GM18517 (cell line): ENCODE results near the gene RBM39.
"Not testable (repeated sequence)": the region's sequence is repeated elsewhere in the genome, so short reads cannot be mapped to it uniquely, and the experiment has no call there.

Experiments
- ATAC-seq: cut with Tn5 transposase; IDR thresholded peaks from one replicate; pipeline ENCODE4 v1.9.1; 2021; ENCODE audit warnings: mild to moderate bottlenecking, moderate library complexity; ENCODE audit not compliant: unreplicated experiment

Gene RBM39

DNA sequence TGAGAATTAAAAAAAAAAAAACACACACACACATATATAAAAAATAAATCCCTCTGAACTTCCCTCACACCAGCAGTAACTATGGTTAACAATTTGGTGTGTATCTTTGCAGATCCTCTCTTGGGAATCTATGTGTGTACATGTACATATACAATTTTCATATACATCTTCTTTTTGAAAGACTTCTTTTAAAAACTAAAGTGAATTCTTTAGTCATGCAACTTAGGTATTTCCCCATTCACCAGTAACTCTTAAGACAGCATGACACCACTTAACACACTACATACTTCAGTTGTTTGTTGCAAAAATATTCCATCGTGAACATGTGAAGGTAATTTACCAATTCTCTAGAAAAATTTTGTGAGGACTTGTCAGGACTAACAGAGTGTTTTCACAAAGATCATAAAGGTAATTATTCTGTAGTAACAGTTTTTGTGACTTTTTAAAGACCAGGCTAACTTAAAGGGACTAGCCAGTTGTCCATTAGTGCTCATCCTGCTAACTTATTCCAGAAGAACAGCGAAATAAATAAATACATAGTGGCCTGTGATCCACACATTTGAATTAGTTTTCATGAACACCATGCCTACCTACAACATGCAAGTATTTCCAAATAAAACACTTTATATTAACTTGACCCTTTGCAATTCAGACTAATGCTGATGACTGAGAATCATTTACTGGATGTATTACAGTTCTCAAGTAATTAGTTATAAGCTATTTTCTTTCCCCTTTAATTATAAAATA, 12.1 kb downstream of the RBM39 start:
- ATAC-seq: no peak

DNA sequence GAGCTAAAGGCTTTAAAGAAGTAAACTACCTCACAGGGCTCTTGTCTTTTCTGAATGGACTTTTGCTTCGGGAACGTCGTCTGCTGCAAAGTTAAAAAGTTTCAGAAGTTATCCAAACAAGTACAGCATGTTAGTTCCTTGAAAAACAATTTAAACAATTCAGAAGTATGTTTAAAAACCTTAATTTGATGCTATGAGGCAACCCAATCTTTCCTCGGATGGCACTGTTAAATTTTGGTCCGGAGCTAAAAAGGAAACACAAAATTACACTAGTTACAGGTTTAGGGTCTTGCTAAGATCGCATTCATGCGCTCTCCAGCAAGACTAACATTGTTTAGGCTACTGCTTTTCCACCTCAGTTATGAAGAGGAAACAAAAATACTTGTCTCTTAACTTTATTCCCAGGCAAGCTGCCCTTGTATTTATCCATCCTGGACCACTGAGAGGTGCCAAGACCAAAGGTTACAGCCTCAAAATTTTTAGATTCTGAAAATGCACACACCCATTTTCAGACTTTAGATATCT, 12.7 kb downstream of the RBM39 start:
- no peak for ATAC-seq

DNA sequence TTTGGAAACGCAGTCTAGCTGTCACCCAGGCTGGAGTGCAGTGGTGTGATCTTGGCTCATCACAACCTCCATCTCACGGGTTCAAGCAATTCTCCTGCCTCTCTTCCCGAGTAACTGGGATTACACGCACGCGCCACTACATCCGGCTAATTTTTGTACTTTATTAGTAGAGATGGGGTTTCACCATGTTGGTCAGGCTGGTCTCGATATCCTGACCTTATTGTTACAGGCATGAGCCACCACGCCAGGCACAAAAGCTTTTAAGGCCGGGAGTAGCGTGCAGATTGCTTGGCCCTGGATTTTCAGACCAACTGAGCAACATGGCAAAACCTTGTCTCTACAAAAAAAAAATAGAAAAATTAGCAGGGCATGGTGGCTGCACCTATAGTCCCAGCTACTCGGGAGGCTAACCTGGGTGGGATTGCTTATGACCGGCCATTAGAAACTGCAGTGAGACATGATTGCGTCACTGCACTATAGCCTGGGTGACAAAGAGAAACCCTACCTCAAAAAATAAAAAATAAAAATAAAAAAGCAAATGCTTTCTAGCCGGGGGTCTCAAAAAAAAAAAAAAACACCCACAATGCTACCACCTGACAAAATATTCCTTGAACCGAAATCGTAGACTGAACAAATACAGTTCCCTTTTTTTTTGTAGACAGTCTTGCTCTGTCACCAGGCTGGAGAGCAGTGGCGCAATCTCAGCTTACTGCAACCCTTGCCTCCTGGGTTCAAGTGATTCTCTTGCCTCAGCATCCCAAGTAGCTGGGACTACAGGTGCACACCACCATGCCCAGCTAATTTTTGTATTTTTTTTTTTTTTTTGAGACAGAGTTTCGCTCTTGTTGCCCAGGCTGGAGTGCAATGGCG, 15.0 kb downstream of the RBM39 start:
- ATAC-seq: no peak

DNA sequence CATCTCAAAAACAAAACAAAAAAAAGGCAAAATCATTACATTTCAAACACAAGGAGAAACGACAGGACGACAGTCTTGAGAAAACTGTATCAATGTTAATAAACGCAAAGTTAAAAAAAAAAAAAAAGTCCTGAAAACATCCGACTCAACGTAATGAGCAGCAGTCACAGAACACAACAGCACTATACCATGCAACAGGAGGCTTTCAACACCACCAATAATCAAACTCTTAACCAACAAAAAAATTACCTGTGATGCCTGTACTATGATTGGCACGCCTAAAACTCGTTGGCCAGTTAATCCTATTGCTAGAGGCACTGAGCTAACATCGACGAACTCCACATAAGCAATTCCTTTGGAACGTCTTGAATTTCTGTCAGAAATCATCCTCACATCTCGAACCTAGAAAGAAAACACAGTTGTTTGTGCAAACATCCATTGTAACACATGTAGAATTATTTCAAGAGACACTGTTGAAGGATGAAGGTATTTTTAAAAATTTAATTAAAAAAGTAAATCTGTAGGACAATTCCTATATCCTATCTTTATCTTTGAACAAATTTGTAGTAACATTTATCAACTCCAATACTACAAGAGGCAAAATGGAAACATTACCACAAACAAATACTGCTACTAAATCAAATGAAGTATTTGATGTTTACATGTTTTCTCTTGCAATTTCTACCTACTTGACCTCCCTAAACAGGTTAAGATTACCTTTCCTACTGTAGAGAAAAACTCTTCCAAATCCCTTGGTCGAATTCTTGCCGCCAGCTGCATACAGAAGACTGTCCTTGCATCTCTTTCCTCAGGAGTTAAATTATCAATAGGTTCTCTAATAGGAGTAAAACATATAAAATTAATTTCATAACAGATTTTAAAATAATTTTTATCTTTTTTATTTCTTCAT, 17.5 kb downstream of the RBM39 start:
- no peak for ATAC-seq

DNA sequence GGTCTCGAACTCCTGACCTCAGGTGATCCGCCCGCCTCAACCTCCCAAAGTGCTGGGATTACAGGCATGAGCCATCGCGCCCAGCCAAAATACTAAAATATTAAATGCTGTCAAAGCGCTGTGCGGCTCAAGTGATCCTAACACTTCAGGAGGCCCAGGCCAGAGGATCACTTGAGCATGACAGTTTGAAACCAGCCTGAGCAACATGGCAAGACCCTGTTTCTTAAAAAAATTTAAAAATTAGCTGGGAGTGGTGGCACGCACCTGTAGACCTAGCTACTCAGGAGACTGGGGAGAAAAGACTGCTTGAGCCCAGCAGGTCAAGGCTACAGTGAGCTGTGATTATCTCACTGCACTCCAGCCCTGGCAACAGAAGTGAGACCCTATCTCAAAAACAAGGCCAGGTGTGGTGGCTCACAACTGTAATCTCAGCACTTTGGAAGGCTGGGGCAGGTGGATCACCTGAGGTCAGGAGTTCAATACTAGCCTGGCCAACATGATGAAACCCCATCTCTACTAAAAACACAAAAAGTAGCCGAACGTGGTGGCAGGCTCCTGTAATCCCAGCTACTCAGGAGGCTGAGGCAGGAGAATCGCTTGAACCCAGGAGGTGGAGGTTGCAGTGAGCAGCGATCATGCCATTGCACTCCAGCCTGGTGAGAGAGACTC, 18.3 kb downstream of the RBM39 start:
- not testable (repeated sequence) for ATAC-seq

DNA sequence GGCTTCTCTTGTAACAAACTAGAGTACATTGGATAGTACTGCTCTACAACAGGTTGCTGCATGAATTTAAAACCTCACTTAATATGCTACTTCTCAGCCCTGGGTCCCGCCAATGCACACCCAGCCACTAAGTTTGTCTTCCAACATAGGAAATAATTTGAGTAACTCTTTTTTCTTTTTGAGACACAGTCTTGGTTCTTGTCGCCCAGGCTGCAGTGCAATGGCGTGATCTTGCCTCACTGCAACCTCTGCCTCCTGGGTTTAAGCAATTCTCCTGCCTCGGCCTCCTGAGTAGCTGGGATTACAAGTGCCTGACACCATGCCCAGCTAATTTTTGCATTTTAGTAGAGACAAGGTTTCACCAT, 18.8 kb downstream of the RBM39 start:
- not testable (repeated sequence) for ATAC-seq

DNA sequence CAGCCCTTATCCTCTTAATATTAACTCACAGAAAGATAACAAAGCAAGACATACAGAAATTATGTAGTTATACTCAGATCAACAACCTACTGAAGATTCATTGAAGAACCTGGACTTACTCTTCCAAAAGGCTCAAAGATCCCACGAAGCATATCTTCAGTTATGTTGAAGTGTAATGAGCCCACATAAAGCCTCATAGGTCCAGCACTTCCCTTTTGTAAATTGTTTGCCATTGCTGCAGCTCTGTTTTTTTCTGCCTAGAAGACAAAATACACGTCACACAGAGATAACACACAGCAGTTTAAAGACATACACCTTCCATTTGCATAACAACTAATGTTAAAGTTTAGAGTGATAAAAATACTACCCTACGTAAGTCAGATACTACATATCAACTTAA, 20.4 kb downstream of the RBM39 start:
- no peak for ATAC-seq

DNA sequence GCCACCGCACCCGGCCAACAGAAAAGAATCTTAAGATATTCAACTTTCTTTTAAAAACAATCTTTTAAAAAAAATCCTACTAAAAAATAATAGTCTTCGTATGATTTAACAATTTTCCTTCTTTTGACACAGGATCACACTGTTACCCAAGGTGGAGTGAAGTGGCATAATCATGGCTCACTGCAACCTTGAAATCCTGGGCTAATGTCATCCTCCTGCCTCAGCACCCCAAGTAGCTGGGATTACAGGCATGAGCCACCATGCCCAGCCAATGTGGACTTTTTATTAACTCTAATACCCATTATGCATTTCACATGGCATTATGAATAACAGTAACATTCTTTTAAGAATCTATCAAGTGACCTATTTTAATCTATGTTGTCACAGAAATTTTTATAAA, 20.8 kb downstream of the RBM39 start:
- ATAC-seq: no peak

DNA sequence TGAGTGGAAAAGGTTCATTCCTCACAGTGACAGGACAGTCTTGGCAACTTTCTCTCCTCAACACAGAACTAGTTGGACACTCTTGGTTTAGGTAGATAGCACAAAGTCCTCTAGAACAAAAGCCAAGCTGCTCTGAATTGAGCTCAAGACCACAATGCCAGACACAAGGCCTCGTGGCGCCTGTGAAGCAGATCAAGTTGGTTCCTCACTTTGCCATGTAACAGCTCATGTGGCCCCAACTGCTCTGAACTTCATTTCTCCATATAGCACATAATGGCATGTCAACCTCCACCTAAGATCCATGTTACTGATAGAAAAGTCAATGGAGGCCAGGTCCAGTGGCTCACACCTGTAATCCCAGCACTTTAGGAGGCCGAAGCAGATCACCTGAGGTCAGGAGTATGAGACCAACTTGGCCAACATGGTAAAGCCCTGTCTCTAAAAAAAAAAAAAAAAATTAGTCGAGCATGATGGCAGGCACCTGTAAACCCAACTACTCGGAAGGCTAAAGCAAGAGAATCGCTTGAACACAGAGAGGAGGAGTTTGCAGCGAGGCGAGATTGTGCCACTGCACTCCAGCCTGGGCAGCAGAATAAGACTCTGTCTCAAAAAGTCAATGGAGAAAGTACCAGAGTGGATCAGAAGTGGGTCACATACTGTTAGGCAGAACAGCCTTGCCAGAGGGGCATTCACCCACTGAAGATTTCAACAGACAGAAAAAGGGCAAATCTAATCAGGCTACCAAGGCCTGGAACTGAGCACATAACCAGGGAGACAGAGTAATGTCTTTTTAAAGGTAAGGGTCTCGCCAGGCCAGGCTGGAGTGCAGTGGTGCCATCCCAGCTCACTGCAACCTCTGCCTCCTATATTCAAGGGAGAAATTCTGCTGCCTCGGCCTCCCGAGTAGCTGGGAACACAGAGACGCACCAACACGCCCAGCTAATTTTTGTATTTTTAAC, 21.6 kb downstream of the RBM39 start:
- no peak for ATAC-seq

DNA sequence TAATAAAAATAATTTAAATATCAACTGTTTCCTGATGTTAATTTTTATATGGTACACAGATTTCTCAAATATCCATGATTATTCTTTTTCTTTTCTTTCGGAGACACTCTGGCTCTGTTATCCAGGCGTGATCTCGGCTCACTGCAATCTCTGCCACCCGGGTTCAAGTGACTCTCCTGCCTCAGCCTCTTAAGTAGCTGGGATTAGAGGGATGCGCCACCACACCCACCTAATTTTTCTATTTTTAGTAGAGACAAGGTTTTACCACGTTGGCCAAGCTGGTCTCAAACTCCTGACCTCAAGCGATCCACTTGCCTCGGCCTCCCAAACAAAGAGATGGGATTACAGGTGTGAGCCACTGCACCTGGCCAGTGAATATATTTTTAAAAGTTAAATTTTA, 22.3 kb downstream of the RBM39 start:
- ATAC-seq: no peak

DNA sequence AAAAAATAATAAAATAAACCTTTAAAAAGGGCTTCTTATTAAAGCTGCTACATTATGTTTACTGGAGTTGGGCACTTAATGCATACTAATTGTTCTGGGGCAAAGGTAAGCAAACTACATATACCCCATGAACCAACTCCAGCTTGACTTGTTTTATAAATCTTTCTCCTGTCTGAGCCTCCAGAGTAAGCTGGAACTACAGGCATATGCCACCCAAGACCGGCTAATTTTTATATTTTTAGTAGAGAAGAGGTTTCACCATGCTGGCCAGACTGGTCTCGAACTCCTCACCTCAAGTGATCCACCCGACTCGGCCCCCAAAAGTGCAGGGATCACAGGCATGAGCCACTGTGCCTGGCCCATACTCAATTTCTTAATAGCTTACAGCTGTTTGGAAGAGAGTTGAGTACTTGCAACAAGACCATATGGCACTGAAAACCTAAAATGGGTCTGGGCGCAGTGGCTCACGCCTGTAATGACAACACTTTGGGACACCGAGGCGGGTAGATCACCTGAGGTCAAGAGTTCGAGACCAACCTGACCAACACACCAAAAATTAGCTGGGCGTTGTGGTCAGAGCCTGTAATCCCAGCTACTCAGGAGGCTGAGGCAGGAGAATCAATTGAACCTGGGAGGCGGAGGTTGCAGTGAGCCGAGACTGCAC, 23.0 kb downstream of the RBM39 start:
- no peak for ATAC-seq

DNA sequence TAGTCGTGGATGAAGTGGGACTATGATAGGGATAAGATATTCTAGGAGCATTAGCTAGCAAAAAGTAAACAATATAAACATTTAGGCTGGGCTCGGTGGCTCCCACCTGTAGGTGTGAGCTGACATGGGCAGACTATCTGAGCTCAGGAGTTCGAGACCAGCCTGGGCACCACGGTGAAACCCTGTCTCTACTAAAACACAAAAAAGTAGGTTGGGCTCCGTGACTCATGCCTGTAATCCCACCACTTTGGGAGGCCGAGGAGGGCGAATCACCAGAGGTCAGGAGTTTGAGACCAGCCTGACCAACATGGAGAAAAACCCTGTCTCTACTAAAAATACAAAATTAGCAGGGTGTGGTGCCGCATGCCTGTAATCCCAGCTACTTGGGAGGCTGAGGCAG, 23.7 kb downstream of the RBM39 start:
- ATAC-seq: not testable (repeated sequence)

DNA sequence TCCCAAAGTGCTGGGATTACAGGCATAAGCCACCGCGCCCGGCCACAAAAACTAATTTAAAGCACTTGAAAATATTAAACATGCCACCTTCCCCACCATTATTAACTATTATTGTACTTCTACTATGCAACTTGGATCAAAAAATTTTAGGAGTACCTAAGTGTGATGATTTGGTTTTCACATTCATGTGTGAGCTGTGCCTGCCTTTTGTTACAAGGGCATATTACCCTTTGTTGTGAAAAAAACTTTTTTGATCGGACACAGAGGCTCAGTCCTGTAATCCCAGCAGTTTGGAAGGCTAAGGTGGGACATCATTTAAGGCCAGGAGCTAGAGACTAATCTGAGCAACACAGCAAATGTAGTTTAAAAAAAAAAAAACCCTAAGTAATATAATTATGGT, 25.7 kb downstream of the RBM39 start:
- ATAC-seq: no peak

DNA sequence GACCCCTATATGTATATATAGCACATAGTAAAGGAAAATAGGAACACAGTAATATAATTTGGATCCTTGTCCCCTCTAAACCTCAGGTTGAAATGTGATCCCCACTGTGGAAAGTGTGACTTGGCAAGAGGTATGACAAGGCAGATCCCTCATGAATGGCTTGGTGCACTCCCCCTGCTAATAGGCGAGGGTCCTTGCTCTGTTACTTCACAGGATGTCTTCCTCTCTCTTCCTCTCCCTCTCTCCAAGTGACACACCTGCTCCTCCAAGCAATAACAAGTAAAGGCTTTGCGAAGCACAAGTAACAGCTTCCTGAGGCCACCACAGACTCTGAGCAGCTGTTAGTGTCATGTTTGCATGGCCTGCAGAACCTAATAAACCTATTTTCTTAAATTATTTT, 26.4 kb downstream of the RBM39 start:
- ATAC-seq: no peak

DNA sequence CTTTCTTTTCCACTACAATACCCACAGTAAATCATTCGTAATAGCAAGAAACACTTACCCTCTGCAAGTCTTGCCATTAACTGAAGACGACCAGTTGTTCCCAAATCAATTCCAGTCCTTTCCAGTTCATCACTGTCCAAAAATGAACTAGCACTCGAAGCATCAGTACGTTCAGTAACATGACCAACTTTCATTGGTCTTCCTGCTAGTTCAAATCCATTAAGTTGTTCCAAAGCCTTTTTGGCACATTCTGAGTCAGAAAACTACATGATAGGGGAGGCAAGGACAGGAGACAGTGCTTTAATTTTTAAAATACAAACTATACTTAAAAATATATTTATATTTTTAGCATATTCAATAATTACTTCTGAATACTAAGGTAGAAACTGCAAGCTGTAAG, 27.9 kb downstream of the RBM39 start:
- no peak for ATAC-seq

DNA sequence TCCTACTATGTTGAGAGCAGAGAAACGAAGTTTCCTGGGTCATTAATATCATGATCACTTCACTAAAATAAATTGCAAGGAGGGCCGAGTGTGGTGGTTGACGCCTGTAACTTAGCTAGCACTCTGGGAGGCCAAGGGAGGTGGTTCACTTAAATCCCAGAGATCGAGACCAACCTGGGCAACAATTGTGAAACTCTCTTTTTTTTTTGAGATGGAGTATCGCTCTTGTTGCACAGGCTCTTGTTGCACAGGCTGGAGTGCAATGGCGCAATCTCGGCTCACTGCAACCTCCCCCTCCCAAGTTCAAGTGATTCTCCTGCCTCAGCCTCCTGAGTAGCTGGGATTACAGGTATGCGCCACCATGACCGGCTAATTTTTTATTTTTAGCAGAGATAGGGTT, 28.9 kb downstream of the RBM39 start:
- not testable (repeated sequence) for ATAC-seq

DNA sequence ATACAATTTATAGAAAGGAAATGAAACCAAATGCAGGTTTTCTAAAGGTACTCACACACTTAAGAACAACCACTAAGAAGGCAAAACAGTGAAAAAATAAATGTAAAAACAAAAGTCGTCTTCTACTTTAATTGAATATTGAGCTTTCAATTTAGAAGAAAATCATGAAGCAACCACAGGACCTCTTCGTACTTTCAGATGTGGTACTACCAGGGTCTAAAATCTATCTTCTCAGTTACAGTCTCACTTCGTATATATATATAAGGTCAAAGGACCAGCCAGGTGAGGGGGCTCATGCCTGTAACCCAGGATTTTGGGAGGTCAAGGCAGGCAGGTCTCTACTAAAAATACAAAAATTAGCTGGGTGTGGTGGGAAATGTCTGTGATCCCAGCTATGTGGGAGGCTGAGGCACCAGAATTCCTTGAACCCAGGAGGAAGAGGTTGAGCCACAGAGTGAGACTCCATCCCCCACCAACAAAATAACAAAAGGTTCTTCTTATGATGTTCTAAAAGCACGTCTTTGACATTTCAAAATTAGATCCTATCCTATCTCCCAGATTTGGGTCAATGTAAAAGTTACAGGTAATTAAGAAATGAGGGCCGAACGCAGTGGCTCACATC, 30.4 kb downstream of the RBM39 start:
- ATAC-seq: no peak

DNA sequence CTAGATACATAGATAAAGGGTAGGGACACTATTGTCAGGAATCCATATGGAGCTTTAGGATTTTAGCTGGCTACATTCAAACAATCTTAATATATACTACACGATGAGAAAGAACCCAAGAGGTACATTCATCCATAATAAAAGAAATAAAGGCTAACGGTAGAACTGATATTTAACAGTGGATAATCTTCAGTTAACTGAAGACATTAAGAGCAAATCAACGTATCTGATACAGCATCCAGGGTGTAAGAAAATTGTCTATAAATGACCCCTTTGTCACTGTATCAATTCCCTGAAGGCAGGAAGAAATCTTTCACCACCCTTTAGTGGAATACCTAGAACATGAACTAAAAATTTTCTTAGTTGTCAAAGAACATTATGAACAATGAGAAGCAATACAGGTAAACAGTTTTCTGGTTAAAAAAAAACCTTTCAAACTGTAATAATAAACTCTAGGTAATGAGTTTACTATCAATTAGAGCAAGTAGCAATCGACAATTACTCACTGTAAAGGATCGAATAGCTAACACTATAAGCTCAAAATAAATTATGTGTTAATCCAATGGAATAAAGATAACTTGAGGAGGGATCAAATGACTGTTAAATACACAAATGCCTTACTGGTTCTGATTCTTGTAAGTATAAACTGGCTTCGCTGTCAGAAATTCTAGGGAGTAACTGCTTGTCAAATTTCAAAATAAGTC, 31.0 kb downstream of the RBM39 start:
- ATAC-seq: no peak
